NCI-H2081 (cell line): ENCODE measurements around the gene NKX6-2.

Experiments
- DNase-seq, 2 experiments: peaks; one replicate each; lab custom pipeline; 2025; lab: John Stamatoyannopoulos, UW

Gene NKX6-2

GRCh38 chr10:132737390-132738048, 48.4 kb downstream of the NKX6-2 start:
- no peak for DNase-seq

DNA sequence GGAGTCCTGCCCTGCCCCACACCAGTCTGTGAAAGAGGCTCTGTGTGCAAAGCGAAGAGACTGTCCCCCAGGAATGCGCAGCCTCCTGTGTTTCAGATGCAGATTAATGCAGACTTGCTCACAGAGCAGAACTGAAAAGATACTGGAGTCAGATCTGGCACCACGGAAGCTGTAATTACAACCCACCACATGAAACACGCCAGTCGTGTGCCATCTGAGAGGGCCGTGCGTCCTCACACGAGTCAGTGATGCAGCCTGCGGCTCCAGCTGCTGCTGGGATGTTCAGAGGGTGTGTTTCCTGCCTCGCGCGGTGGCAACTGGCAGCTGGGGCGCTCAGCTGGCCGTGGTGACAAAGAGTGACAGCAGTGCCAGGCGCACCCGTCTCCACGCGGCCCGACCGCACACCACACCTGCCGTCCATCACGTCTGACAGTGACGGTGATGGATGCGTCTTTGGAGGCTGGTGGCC, 50.0 kb downstream of the NKX6-2 start:
- no peak for DNase-seq

DNA sequence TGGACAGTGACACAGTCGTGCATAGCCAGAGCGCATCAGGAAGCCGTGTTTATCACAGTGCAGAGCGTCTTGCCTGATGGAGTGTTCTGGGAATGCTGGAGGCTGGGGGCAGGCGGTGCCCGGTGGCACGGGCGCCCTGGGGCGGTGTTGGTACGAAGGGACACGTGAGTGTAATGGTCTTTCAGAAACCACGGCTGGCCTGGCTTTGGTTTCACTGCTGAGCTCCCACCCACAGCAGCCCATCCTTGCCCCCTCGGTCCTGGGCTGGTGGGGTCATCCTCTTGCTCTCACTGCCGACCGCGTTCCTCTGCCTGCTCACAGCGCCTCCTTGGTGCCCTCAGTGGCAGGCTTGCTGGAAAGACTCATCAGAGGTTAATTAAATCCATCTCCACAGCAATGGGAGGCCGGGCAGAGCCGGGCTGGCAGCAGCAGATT, 50.6 kb downstream of the NKX6-2 start:
- no peak for DNase-seq

DNA sequence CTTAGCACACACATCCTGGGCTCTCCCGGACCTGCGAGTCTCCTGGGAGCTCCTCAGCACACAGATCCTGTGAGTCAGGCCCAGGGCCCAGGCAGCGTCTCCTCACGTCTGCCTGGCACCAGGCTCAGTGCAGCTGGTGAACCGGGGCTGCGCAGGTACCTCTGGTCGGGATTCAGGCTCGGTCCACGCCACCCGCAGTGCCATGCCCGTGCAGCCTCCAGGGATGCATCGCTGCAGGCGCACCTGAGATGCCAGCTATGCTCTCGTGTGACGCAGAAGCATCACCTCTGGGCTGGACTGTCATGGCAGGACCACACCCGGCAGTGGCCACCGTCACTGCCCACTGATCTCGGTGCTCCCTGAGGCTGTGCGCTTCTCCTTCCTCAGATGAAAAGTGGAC, 52.0 kb downstream of the NKX6-2 start:
- no peak for DNase-seq
